Activated CD8-positive, alpha-beta memory T cell treated with anti-CD3 and anti-CD28 coated beads for 48 hours (primary cell): ENCODE data around the gene CORO1C.
"Not testable (repeated sequence)": the region's sequence is repeated elsewhere in the genome, so short reads cannot be mapped to it uniquely, and the experiment has no call there.

Experiments used
- DNase-seq, 3 experiments: peaks; one replicate each; pipeline ENCODE4 v3.0.0-alpha.2; 2020; ENCODE audit warnings: low read depth in 2 of 3, low spot score in 2 of 3

CORO1C gene

GRCh38 chr12:108620236-108620879, 111.0 kb downstream of the CORO1C start:
- DNase-seq: no peak

- no peak for DNase-seq
These were observed 111.8 kb downstream of the CORO1C start for GRCh38 chr12:108619369-108620160.

GRCh38 chr12:108618953-108619274, 112.4 kb downstream of the CORO1C start:
- not testable (repeated sequence) for DNase-seq

GRCh38 chr12:108618079-108618952, 113.0 kb downstream of the CORO1C start:
- no peak for DNase-seq

- peak in 1 of 3 experiments; percentile 80 for DNase-seq
These were observed 114.1 kb downstream of the CORO1C start for GRCh38 chr12:108616941-108617858.

GRCh38 chr12:108616359-108616758, 115.0 kb downstream of the CORO1C start:
- DNase-seq: no peak

- no peak for DNase-seq
These were observed 115.4 kb downstream of the CORO1C start for GRCh38 chr12:108615918-108616317.

- DNase-seq: no peak
These were observed 116.7 kb downstream of the CORO1C start for GRCh38 chr12:108614639-108615038.

- no peak for DNase-seq
These were observed 117.3 kb downstream of the CORO1C start for GRCh38 chr12:108614041-108614440.

GRCh38 chr12:108613548-108613947, 117.8 kb downstream of the CORO1C start:
- no peak for DNase-seq

GRCh38 chr12:108612788-108613282, 118.5 kb downstream of the CORO1C start:
- no peak for DNase-seq

- DNase-seq: no peak
These were observed 119.4 kb downstream of the CORO1C start for GRCh38 chr12:108611884-108612415.

GRCh38 chr12:108610856-108611605, 120.3 kb downstream of the CORO1C start:
- no peak for DNase-seq

GRCh38 chr12:108610336-108610815, 120.9 kb downstream of the CORO1C start:
- DNase-seq: no peak

GRCh38 chr12:108609537-108610335, 121.6 kb downstream of the CORO1C start:
- DNase-seq: no peak

- no peak for DNase-seq
These were observed 122.7 kb downstream of the CORO1C start for GRCh38 chr12:108608616-108609015.

GRCh38 chr12:108607981-108608600, 123.2 kb downstream of the CORO1C start:
- DNase-seq: no peak

- DNase-seq: no peak
These were observed 124.8 kb downstream of the CORO1C start for GRCh38 chr12:108606492-108606891.
